Stimulated activated CD8-positive, alpha-beta memory T cell treated with anti-CD3 and anti-CD28 coated beads, Interleukin-15, amount 100 ng/mL, for 48 hours (primary cell): ENCODE results near the gene IL4.
A peak's percentile ranks its signal among the peaks of the same experiment; 100 is the strongest.

Experiments used
- DNase-seq, 2 donors: peaks; one replicate each; pipeline ENCODE4 v3.0.0-alpha.2; 2020; ENCODE audit warnings: low read depth in 2 of 2

IL4 gene

DNA sequence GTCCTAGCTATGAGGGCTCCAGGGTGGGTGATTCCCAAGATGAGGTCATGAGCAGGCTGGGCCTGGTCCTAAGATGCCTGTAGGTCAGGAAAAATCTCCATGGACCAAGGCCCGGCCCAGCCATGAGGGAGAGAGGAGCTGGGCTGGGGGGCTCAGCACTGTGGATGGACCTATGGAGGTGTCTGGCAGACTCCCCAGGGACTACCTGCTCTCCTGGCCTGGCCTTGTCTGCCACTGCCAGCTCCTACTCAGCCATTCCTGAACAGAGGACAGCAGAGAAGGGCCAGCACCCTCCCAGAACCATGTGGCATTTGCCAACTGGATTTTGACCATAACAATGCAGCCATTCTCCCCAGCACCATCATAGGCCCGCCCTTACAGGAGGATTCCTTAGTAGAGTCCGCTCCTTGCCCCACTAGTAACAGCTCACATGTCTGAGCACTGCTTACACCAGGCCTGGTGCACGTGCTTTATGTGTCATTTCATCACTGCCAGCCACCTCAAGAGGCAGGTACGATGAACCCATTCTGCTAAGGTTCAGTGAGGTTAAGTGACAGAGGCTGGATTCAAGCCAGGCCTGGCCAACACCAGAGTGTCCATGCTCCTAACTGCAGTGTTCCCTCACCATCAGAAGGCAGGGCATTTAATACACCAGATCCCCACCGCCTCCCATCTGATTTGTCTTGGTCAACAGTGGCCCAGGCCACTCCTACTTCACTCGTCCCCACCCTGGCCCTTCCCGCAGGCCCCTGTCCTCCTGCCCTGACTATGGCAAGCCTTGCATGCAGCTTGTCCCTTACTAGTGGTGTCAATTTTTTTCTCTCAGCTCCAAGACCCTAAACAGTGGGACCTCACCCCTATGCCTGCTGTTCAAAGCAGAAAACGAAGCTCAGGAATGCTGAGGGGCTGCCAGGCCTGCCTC, 15.1 kb upstream of the IL4 start:
- no peak for DNase-seq

- no peak for DNase-seq
Observed at GRCh38 chr5:132659598-132660493, 13.9 kb upstream of the IL4 start.

GRCh38 chr5:132661231-132662003, 12.4 kb upstream of the IL4 start:
- DNase-seq, result no peak

DNA sequence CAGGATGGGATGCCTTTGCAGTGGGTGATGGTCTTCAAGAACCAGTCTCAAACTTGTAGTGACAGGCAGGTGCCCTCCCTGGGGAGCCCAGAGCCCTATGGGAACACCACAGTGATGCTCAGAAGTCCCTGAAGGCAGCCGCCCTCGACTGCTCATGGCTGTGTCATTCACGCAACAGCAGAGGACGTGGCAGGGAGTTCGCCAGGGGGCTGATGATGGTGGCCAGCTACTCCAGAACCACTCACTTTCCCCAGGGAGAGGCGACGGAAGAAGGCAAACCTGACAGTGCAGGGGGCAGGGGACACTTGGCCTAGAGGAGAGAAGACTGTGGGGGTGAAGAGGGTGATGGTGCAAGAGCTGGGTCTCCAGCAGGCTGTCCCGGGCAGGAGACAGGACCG, 11.8 kb upstream of the IL4 start:
- no peak for DNase-seq

DNA sequence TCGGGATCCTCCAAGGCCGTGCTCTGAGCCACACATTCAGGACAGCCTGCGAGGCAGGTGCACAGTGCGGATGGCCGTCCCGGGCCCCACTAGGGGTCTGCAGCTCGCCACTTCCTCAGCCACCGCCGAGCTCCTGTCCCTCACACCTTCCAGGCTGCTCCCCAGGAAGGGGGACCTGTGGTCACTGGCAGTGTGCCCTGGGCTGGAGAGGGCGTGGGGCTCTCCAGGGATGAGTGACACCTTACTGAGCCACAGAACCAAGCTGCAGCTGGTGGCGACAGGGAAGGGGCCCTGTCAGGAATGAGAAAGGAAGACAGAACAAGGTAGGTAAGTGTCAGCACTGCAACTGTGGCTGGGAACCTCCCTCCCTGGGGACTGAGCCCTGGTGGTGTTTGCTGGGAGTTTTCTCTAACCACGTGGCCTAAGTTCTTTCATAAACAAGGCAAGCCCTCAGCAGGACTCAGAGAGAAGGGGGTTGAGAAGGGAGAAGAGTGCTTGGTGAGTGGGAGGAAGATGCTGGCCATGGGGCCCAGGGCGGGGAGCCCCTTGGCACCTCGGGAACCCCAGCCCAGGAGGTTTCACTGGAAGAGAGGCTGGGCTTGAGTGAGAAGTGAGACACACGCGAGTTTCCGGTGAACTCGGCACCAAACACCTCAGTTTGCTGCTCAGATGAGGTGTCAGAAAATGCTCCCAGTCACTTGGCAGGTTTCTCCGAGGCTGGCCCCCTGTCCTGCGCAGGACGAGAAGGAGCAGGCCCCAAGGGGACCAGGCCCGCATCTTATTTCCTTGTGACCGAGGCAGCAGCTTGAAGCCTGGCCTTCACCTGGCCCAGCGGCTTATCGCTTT, 10.6 kb upstream of the IL4 start:
- DNase-seq, result peak; percentile 61 to 66

GRCh38 chr5:132663771-132664695, 9.8 kb upstream of the IL4 start:
- DNase-seq, result no peak

GRCh38 chr5:132664696-132665209, 9.0 kb upstream of the IL4 start:
- no peak for DNase-seq

DNA sequence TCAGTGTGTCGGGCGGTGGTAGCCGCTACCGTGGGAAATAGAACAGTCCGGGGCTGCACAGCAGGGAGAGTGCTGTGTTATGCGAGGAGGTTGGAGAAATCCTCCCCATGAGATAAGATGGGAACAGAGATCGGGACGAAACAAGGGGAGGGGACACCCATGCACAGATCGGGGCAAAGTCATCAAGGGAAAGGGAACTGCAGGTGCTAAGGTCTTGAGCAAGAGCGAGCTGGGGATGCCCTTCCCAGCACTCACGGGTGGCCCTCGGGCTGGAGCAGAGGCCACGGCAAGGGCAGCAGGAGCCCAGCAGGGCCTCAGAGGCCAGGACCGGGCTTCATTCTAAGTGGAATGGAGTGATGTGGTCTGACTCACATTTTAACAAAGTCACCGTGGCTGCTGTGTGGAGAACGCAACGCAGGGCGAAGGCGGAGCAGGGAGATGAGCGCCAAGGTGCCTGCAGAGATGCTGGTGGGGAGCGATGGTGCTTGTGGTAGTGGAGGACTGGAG, 8.2 kb upstream of the IL4 start:
- DNase-seq, result no peak

GRCh38 chr5:132666310-132667123, 7.3 kb upstream of the IL4 start:
- DNase-seq, result no peak

- no peak for DNase-seq
Observed at GRCh38 chr5:132667309-132667708, 6.5 kb upstream of the IL4 start.

DNA sequence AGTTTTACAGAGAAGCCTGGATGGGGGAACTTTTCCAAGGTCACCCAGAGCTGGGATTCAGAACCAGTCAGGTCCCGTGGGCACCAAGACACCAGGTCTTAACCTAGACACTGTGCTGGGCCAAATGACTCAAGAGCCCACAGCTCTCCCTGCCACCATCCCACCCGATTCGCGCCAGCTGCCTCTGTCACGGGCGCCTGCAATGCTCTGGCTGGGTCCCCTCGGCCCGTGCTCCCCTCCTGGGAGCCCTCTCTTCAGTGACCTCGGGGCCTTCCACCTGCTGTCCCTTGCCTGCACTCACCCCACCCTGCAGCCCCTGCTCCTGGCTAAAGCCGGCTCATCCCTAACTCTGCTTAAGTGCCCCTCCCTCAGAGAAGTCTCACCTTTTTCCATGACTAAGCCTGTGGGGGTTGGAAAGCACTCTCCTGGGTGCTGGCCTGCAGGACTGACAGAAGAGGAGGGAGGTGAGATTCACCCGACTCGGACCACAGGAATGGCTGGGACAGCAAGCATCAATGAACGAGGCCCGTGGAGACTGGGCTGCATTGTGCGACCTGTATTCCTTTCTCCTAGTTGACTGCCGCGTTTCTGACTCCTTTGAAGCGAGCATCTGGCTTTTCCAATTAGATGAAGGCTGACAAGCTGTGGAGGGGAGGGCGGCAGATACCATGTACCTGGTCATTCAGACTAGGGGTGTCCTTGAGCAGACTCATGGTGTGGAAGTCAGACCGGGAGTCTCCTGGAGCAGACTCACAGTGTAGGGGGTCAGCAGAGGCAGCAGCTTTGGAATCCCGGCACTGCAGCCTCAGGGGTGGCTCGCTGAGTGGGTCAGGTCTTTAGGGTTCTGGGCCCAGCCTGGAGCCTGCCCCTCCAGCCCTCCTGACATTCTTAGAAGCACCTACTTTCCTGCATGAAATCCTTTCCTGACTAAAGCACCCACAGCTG, 5.8 kb upstream of the IL4 start:
- DNase-seq, result no peak

DNA sequence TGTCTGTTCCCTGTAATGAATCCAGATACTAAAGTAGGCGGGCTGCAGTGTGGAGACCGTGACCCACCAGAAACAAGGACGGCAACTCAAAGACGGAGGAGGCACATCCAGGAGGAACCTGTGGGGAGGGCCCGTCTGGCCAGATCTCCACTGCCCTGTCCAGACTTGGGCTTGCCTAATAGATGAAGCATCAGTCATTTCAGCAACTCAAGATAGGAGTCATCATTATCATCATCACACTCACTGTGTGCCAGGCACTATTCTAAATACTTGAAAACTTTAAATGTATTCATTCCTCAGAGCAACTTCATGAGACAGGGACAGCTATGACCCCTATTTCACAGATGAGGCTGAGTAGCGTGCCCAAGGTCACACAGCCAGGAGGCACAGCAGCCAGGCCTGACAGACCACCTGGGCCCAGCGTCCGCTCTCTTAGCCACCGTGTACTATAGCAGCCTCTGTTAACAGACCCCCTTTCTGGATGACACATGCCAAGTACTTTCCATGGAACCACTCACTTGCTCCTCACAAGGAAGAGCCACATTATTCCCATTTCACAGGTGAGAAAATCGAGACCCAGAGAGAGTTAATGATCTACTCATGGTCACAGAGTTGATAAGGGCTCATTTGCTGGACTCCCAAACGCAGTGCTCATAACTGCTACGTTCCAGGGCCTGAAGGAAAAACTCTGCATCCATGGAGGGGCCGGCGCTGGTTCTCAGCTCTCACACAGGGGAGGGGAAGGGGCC, 4.9 kb upstream of the IL4 start:
- DNase-seq, result no peak

GRCh38 chr5:132669455-132669820, 4.4 kb upstream of the IL4 start:
- DNase-seq, result no peak

- DNase-seq, result no peak
Observed at GRCh38 chr5:132669966-132670882, 3.6 kb upstream of the IL4 start.

- DNase-seq, result no peak
Observed at GRCh38 chr5:132671000-132671399, 2.8 kb upstream of the IL4 start.

DNA sequence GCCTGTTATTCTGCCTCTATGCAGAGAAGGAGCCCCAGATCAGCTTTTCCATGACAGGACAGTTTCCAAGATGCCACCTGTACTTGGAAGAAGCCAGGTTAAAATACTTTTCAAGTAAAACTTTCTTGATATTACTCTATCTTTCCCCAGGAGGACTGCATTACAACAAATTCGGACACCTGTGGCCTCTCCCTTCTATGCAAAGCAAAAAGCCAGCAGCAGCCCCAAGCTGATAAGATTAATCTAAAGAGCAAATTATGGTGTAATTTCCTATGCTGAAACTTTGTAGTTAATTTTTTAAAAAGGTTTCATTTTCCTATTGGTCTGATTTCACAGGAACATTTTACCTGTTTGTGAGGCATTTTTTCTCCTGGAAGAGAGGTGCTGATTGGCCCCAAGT, 301 bp upstream of the IL4 start:
- DNase-seq, result no peak
